ENCODE data around the gene SLMAP.

DNA sequence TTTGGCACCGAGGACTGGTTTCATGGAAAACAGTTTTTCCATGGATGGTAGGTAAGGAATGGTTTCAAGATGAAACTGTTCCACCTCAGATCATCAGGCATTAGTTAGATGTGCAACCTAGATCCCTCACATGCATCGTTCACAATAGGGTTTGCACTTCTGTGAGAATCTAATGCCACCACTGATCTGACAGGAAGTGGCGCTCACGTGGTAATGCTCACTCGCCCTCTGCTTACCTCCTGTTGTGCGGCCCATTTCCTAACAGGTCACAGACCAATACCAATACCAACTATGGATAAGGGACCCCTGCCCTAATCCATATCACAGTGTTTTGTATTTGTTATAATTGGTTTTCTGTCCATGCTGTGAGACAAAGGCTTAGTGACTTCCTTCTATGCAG, 58.9 kb downstream of the SLMAP start:
- TF ChIP-seq, protein P1, sequence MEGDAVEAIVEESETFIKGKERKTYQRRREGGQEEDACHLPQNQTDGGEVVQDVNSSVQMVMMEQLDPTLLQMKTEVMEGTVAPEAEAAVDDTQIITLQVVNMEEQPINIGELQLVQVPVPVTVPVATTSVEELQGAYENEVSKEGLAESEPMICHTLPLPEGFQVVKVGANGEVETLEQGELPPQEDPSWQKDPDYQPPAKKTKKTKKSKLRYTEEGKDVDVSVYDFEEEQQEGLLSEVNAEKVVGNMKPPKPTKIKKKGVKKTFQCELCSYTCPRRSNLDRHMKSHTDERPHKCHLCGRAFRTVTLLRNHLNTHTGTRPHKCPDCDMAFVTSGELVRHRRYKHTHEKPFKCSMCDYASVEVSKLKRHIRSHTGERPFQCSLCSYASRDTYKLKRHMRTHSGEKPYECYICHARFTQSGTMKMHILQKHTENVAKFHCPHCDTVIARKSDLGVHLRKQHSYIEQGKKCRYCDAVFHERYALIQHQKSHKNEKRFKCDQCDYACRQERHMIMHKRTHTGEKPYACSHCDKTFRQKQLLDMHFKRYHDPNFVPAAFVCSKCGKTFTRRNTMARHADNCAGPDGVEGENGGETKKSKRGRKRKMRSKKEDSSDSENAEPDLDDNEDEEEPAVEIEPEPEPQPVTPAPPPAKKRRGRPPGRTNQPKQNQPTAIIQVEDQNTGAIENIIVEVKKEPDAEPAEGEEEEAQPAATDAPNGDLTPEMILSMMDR (IDR thresholded peaks at IDR 0.05; ENCODE audit: borderline replicate concordance, extremely low read depth, low read length, poor library complexity, severe bottlenecking) = no peak
- TF ChIP-seq EZH2 (IDR thresholded peaks at IDR 0.05; ENCODE audit: borderline replicate concordance, low read depth, low read length, severe bottlenecking) = no peak
